Pancreas (tissue), 10 donors: ENCODE data around the gene VAPA. TPM values are rescaled to one million over a fixed set of nuclear protein-coding genes. Genes with fewer than 3 reads are reported as not detected.

ENCODE experiments used
- ATAC-seq, 4 donors: fragments of 200-7000 bp; cut with Tn5 transposase; one replicate each; pipeline versions ENCODE4 v1.8.0 to v1.9.1; 2020; ENCODE audit warnings: mild to moderate bottlenecking in 4 of 4, moderate library complexity in 4 of 4
- DNase-seq, 6 donors: peaks; one replicate each; pipeline ENCODE4 v3.0.0-alpha.2; 2020
- FAIRE-seq: peaks from 2 replicates; lab custom pipeline; 2012; peaks lifted over from hg19 to GRCh38; lab: Jason Lieb, UNC
- H3K27ac ChIP-seq, 4 donors: fragments of 200-600 bp; sonication (generic); 1 replicate in 3 of 4; 2 replicates in 1 of 4; pipeline versions ENCODE4 v1.5.0 to v1.8.0; 2020
- H3K27me3 ChIP-seq, 4 donors: fragments of 200-600 bp; one replicate each; pipeline ENCODE4 v1.8.0; 2021
- H3K36me3 ChIP-seq, 3 donors: fragments of 200-600 bp; sonication (generic) in 1 of 3; one replicate each; pipeline versions ENCODE4 v1.5.0 to v1.8.0; 2020 to 2021
- H3K4me1 ChIP-seq, 3 donors: fragments of 200-600 bp; one replicate each; pipeline ENCODE4 v1.8.0; 2021
- H3K4me3 ChIP-seq, 4 donors: fragments of 200-600 bp; sonication (generic) in 2 of 4; one replicate each; pipeline versions ENCODE4 v1.5.0 to v1.8.0; 2020 to 2021
- H3K9me3 ChIP-seq, 4 donors: fragments of 200-600 bp; one replicate each; pipeline ENCODE4 v1.8.0; 2021
- WGBS, 2 donors: extraction: QIAGEN DNeasy Blood & Tissue Kit; methylation state at CpG; one replicate each; pipeline ENCODE4 v1.1.7; 2013; 5-methylcytosine and 5-hydroxymethylcytosine counted together
- intact Hi-C, 3 donors: fragments of 100-400 bp; cut with DNase I; formaldehyde crosslinking; loops; one replicate each; pipeline versions ENCODE4 v1.11.1 to v1.14.2; 2022
- polyA plus RNA-seq, 2 donors: library from polyadenylated mRNA; stranded (reverse); fragments of 200-250 nt; gene quantifications; one replicate each; pipeline ENCODE4 v1.2.3, GENCODE V29; 2013
- total RNA-seq, 6 donors: library from RNA; stranded (reverse); fragmentation: NEBNext Ultra II Directional in 4 of 6; extraction: Animal tissue kit (Norgen Biotek cat#: 25700) in 4 of 6; gene quantifications; one replicate each; pipeline versions ENCODE4 v1.2.1 to v1.2.4, GENCODE V29; 2021 to 2023
- TF ChIP-seq, protein P1 (sequence below), 4 donors: fragments of 200-600 bp; sonication (generic) in 3 of 4; IDR thresholded peaks; one replicate each; pipeline versions ENCODE4 v1.5.0 to v1.8.0; 2021; ENCODE audit warnings: antibody characterized with exemption in 4 of 4
- donor health status: healthy with polysubstance abuse.
- donor health status: DM: no; HTN: no; CAD: no; lungs with moderate emphysema.
- donor health status: DM: no; HTN: no; CAD: no.
- donor health status: control.
- donor health status: control.
- donor health status: Bipolar disorder and iron deficiency.
- donor health status: DM: yes; HTN: yes; CAD: no.
- donor health status: DM: no; HTN: no; CAD: no.
- donor health status: DM: no; HTN: no; CAD: no.
- donor health status: DM: yes; HTN: yes; CAD: no.

The VAPA gene
- total and polyA plus RNA-seq, 8 donors, result 33.5 to 117 (median 97.4) TPM

DNA sequence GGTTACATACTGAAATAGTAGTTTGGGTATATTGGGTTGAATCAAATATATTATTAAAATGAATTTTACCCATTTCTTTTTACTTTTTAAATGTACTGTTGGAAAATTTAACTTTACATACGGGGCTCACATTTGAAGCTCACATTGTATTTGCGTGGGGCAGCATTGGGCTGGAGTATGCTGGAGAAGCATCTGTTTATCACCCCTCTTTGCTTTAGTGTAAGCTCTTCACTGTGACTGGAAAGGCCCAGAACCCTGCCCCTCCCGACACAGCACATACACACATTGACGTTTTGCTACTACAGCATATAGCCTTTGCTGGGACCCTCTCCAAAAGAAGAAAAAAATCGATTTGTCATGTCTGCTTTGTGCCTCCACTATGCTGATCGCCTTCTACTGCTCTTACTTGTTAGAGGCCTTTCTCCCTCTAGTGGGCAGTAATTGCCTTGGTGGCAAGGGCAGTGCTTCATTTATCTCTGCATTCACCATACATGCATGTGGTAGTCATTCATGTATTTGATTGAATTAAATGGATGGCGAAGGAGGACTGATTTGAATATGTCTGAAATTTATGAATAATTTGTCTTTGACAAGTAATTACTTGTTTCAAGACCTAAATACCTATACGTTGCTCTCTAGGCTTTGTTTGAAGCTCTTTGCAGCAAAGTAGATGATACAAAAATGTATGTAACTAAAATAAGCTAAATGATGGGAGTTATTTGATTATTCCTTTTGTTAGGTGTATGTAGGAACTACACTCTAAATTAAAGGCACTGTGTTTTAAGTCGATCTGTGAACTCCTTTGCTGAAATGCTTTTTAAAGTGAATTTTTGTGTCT lies 37.4 kb downstream of the VAPA start:
- FAIRE-seq (no peak), ATAC-seq (peak; percentile 35 to 84 (median 76)), DNase-seq (no peak)
- H3K4me3 ChIP-seq, result no peak overlapping the region
- H3K36me3 ChIP-seq, result peaks cover 0 to 42% (median 6%) of the 10 kb centered on the region in 3 donors
- TF ChIP-seq, protein P1, sequence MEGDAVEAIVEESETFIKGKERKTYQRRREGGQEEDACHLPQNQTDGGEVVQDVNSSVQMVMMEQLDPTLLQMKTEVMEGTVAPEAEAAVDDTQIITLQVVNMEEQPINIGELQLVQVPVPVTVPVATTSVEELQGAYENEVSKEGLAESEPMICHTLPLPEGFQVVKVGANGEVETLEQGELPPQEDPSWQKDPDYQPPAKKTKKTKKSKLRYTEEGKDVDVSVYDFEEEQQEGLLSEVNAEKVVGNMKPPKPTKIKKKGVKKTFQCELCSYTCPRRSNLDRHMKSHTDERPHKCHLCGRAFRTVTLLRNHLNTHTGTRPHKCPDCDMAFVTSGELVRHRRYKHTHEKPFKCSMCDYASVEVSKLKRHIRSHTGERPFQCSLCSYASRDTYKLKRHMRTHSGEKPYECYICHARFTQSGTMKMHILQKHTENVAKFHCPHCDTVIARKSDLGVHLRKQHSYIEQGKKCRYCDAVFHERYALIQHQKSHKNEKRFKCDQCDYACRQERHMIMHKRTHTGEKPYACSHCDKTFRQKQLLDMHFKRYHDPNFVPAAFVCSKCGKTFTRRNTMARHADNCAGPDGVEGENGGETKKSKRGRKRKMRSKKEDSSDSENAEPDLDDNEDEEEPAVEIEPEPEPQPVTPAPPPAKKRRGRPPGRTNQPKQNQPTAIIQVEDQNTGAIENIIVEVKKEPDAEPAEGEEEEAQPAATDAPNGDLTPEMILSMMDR (IDR thresholded peaks at IDR 0.05), result peak in 2 of 4 donors; percentile 8 to 22
- no peak overlapping the region for H3K27ac ChIP-seq
- H3K9me3 ChIP-seq, result no peaks in the 10 kb centered on the region
- H3K27me3 ChIP-seq, result no peaks in the 10 kb centered on the region
- 71 to 74% methylated on average over 9 of the region's 9 CpGs for WGBS, 2 donors
- intact Hi-C loops, result no loop called here
- no peaks in the 10 kb centered on the region for H3K4me1 ChIP-seq

DNA sequence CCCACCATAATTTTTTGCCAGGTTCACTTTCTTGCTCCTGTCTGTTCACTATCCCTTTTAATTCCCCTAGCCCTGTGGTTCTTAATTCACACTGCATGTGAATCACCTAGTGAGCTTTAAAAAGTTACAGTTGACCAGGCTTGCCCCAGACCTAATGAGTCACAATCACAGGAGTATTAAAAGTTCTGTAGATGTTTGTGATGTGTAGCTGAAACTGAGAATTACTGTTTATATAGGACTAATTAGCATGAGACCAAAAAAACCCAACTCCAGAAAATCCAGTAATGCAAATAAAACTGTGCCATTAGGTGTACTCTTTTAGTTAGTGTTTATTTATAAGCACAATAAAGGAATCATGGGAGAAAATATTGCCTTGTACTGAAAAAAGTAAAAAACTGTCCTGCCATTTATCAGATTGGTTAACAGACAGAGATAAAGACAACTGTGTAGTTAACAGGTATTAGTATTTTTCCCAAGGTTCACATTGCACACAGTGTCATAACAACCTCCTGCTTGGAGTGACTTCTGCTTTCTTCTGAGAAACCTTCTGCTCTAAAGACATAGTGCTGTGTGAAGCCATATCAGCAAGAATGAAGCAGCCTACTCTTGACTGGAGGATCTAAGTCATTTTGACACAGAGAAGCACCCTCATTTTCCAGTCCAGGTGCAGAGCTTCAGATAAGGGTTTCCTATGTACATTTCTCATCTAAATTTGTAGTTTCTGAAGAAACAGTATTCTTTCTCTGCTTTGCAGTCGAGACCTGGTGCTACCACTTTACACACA lies 39.0 kb downstream of the VAPA start:
- Histone ChIP-seq H3K27me3 (no peaks in the 10 kb centered on the region), H3K4me1 (no peaks in the 10 kb centered on the region), H3K36me3 (peaks cover 0 to 31% (median 6%) of the 10 kb centered on the region in 3 donors), H3K27ac (no peak overlapping the region), H3K9me3 (no peaks in the 10 kb centered on the region), H3K4me3 (no peak overlapping the region)
- intact Hi-C loops, result no loop called here
- TF ChIP-seq, protein P1 (IDR thresholded peaks at IDR 0.05), result no peak
- 81 to 83% methylated on average over 1 of the region's 1 CpG for WGBS, 2 donors
- FAIRE-seq, result no peak
- ATAC-seq, result peak in 1 of 4 donors; percentile 26
- DNase-seq, result no peak

DNA sequence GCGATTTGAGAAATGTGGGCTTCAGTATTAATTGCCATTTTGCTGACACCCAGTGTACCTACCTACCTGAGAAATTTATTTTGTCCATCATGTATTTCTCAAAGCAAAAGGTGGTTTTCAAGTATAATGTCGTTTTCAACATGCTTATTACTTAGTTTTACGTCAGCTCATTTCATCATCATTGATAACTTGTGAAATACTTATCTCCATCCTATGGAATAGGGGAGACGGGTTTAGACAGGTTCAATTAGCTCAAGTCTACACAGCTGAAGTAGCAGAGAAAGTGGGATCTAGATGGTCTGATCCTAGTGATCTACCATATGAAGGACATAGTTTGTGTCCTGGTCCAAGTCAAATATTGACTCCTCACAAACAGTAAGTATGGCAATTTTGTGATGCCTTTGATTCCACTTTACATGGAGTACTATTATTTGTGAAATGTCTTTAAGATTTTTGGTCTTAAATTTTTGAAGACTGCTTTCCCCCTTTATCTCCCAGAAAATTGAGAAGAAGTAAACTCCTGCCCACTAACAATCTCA lies 45.1 kb downstream of the VAPA start:
- no peak for DNase-seq
- intact Hi-C loops, result no loop called here
- no peak for FAIRE-seq
- no peaks in the 10 kb centered on the region for H3K9me3 ChIP-seq
- H3K4me3 ChIP-seq, result no peak overlapping the region
- no peaks in the 10 kb centered on the region for H3K27me3 ChIP-seq
- ATAC-seq, result peak; percentile 29 to 60 (median 50)
- no peak overlapping the region for H3K27ac ChIP-seq
- peaks cover 0 to 6% (median 2%) of the 10 kb centered on the region in 3 donors for H3K4me1 ChIP-seq
- WGBS, 2 donors, result 66 to 84% methylated on average over 4 of the region's 4 CpGs
- peaks cover 0 to 14% (median 5%) of the 10 kb centered on the region in 3 donors for H3K36me3 ChIP-seq
- TF ChIP-seq, protein P1 (IDR thresholded peaks at IDR 0.05), result no peak

DNA sequence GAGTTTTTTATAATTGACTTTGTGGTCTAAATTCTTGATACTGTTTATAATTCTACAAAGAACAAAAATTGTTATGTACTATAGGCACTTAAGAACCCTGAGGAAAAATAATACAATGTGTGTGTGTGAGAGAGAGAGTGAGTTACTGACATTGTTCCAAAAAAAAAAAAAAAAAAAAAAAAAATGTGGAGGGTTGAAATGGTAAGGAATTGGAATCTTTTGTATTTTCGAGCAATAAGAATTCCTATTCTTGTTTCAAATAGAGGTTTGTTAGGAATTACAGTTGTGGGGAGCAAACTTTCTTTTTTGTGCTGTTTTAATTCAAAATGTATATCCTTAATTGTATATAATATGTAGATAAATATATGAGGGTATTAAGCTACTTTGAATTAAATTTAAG lies 45.7 kb downstream of the VAPA start:
- Histone ChIP-seq H3K27ac (no peak overlapping the region), H3K27me3 (no peaks in the 10 kb centered on the region), H3K9me3 (no peaks in the 10 kb centered on the region), H3K4me3 (no peak overlapping the region), H3K36me3 (peaks cover 0 to 8% (median 0%) of the 10 kb centered on the region in 3 donors), H3K4me1 (peaks cover 0 to 6% (median 2%) of the 10 kb centered on the region in 3 donors)
- intact Hi-C loops, result no loop called here
- DNase-seq (no peak), ATAC-seq (no peak), FAIRE-seq (no peak)
- TF ChIP-seq, protein P1 (IDR thresholded peaks at IDR 0.05), result no peak
- WGBS, 2 donors, result 94 to 96% methylated on average over 1 of the region's 1 CpG
